Keratinocyte (primary cell): ENCODE results near the gene TNS4.

Experiments
- EZH2 ChIP-seq: IDR thresholded peaks from one replicate; pipeline ENCODE4 v1.6.1; 2012; ENCODE audit warnings: inconsistent platforms, mild to moderate bottlenecking, low read length, moderate library complexity
- TF ChIP-seq, protein P1 (sequence below), 3 experiments: IDR thresholded peaks in 1 of 3; conservative IDR thresholded peaks in 1 of 3; optimal IDR thresholded peaks in 1 of 3; 2 replicates in 2 of 3; 3 replicates in 1 of 3; pipeline versions ENCODE3 to v1.5.1; 2011; ENCODE audit warnings: low read length in 3 of 3, mild to moderate bottlenecking in 3 of 3, moderate library complexity in 2 of 3, control low read depth in 1 of 3, inconsistent platforms in 1 of 3; ENCODE audit not compliant: insufficient read depth in 2 of 3; ENCODE audit errors: extremely low read depth in 1 of 3

DNA sequence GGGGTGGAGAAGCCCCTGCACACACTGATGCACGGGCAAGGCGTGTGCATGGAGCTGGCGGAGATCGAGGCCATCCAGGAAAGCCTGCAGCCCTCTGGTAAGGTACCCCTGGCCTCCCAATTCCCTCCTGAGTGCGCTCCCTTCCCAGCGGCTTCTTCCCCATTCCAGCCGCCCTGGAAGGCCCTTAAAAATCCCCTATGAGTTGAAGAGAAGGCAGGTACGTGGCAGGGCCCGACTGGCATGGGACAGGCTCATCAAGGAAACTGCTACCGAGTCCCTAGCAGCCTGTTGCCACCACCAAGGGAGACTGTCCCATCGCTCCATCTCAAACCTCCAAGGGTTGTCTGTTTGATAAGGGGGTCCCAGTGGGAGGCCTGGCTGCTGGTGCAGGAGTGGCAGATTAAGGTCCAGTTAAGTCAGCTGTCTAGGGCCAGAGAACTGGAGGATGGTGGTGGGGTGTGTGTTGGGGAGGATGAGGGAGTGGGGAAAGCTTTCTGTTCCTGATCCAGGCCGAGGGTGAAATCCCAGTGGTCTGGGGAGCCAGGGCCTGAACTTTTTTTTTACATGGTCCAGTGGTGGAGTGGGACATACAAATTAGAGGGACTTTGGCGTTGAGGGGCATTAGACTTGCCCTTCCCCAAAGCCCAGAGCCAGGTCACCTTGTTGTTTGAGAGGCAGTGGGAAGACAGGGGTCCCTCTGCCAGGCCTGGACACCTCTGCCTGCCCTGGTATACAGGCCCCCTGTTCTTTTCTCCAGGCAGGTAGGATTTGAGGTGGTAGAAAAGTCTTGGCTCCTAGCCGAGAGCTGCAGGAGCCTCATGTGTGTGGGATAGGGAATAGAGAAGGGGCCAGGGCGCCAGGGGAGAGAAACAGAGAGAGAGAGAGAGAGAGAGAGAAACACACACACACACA is 57.2 kb downstream of the TNS4 start:
- TF ChIP-seq, protein P1, sequence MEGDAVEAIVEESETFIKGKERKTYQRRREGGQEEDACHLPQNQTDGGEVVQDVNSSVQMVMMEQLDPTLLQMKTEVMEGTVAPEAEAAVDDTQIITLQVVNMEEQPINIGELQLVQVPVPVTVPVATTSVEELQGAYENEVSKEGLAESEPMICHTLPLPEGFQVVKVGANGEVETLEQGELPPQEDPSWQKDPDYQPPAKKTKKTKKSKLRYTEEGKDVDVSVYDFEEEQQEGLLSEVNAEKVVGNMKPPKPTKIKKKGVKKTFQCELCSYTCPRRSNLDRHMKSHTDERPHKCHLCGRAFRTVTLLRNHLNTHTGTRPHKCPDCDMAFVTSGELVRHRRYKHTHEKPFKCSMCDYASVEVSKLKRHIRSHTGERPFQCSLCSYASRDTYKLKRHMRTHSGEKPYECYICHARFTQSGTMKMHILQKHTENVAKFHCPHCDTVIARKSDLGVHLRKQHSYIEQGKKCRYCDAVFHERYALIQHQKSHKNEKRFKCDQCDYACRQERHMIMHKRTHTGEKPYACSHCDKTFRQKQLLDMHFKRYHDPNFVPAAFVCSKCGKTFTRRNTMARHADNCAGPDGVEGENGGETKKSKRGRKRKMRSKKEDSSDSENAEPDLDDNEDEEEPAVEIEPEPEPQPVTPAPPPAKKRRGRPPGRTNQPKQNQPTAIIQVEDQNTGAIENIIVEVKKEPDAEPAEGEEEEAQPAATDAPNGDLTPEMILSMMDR (optimal IDR thresholded peaks at IDR 0.05 in 1 of 3, IDR thresholded peaks at IDR 0.05 in 1 of 3, conservative IDR thresholded peaks at IDR 0.05 in 1 of 3; ENCODE audit: extremely low read depth in 1 of 3, insufficient read depth in 2 of 3, low read length in 3 of 3), result peak in 1 of 3 experiments; percentile 5
- TF ChIP-seq EZH2, result no peak
